GM18499 (cell line): ENCODE measurements around the gene CDHR5.
"Not testable (repeated sequence)": the region's sequence is repeated elsewhere in the genome, so short reads cannot be mapped to it uniquely, and the experiment has no call there.

Experiments used
- ATAC-seq: cut with Tn5 transposase; IDR thresholded peaks from one replicate; pipeline ENCODE4 v1.9.1; 2021; ENCODE audit warnings: moderate number of reproducible peaks; ENCODE audit not compliant: insufficient read depth, unreplicated experiment

CDHR5 gene

GRCh38 chr11:592501-592900, 32.3 kb downstream of the CDHR5 start:
- no peak for ATAC-seq

DNA sequence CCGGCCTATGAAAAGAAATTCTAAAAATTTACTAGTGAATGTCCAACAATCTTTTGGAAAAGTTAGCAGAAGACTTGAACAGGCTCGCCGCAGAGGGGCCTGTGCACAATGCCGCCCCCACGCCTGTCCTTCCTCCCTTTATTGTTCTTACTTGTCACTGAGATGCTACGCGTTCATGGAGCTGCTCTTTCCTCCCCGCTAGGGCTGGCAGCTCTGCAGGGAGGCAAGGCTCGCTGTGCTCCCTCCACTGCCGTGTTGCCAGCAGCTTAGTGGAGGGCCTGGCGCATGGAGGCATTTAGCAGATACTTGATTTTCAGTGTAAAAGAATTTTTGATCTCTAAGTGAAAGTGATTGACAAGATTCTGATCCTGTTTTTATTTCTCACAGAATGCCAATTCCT, 33.8 kb downstream of the CDHR5 start:
- ATAC-seq = no peak

DNA sequence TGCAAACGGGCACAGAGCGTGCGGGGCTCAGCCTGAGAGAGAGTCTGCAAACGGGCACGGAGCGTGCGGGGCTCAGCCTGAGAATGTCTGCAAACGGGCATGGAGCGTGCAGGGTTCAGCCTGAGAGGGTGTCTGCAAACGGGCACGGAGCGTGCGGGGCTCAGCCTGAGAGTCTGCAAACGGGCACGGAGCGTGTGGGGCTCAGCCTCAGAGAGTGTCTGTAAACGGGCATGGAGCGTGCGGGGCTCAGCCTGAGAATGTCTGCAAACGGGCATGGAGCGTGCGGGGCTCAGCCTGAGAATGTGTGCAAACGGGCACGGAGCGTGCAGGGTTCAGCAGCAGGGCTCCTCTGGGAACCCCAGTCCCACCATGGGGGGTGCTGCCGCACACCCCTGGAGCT, 35.0 kb downstream of the CDHR5 start:
- ATAC-seq = no peak

- ATAC-seq = no peak
Observed at GRCh38 chr11:587978-588380, 36.8 kb downstream of the CDHR5 start.

DNA sequence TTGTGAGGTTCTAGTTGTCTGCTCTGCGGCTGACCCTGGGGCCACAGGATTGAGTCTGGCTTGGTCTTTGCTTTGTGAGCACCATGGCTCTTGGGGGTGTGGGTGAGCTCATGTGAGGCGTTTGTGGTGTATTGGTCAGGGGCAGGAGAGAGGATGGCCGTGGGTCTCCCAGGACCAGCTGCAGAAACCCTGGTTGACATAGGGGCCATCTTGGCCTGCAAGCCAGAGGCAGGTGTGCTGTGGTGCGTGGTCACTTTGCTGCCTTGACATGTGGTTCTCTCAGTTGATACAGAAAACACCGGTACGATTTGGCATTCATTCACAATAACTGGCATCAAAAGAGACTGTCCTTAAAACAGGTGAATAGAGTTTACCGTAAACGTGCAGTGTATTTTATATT, 37.2 kb downstream of the CDHR5 start:
- ATAC-seq = no peak

DNA sequence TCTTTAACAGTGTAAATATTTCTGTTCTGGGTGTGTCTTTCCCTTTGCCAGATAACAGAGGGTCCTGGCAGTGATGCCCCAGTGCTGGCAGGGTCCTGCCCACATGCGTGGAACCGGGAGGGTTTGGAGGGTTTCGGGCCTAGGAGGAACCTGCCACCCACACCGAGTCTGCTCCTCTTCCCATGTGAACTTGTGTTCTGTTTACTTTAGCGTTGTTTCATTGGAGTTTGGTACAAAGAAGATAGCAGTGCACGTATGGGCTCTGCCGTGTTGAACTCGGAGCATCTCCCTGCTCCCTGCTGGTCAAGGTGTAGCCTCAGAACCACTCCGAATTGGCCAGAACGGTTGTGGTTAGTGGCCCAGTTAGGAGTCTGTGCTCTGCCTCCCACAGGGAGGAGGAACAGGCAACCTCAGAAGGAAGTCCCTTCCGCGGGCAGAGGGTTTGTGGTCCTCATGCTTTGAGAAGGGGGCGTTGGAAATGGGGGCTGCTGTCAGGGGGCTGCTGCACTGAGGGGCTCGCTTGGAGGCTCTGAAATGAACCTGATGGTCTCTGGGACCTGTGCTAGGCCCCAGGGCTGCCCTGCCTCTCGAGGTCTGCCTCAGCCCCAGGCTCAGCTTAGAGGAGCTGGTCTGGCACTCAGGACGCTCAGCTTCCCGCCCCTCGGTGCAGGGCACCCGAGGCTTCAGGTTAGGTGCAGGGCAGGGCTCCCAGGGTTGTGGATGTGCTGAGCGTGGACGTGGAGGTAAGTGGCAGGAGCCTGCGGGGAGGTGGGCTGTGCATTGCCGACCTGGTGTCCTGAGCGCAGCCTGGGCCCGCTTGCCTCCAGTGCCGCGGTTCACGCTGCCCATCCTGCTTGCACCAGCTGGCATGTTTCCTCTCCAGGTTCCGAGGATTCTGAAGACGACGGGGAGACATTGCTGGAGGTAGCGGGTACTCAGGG, 38.1 kb downstream of the CDHR5 start:
- no peak for ATAC-seq

GRCh38 chr11:584287-584686, 40.5 kb downstream of the CDHR5 start:
- ATAC-seq = no peak

- ATAC-seq = no peak
Observed at GRCh38 chr11:581752-582151, 43.0 kb downstream of the CDHR5 start.

DNA sequence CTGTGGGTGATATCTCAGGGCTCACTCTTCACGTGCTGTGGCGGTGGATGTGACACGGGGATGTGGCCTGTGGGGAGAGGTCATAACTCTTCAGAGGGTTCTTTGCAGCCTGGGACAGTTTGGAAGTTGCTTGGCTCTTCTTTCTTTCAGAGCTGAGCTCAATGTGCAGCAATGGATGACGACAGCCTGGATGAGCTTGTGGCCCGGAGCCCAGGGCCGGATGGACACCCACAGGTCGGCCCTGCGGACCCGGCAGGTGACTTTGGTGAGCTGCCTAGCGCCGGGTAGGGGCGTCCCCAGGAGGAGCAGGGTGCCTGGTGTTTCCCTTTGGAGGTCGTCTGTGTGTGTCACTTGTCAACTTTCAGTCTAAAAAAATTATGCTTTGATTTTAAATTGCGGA, 43.4 kb downstream of the CDHR5 start:
- no peak for ATAC-seq

DNA sequence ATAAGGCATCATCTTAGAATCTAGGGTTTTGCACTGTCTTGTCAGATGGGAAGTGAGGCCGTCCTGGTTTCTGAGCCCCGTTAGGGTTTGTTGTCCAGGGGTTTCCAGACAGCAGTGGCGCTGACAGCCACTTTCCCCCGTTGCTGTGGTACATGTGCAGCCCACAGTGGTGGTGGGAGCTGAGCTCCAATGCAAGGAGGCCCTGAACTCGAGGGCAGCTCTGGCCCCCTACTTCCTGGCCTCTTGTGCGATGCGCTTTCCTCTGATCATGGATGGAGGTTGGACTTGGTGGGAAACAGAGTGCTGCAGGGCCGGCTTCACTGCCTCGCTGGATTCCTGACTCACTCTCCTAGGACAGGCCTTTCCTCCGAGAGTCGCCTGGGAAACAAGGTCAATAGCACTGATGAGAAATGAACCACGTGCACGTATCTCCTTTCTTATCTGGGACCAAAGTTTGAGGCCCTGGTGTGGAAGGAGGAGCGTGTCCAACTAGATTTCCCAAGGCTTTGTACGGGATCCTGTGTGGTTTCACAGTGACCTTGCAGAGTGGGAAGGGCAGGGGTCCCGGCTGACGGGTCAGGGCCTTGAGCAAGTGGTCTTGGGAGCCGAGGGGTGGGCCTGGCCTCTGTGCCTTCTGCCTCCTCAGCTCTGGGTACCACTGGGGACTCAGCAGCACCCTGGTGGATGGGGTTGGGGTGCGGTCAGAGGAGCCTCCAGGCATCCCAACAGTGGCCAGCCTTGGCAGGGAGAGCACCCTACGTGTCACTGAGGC, 44.7 kb downstream of the CDHR5 start:
- ATAC-seq = no peak

DNA sequence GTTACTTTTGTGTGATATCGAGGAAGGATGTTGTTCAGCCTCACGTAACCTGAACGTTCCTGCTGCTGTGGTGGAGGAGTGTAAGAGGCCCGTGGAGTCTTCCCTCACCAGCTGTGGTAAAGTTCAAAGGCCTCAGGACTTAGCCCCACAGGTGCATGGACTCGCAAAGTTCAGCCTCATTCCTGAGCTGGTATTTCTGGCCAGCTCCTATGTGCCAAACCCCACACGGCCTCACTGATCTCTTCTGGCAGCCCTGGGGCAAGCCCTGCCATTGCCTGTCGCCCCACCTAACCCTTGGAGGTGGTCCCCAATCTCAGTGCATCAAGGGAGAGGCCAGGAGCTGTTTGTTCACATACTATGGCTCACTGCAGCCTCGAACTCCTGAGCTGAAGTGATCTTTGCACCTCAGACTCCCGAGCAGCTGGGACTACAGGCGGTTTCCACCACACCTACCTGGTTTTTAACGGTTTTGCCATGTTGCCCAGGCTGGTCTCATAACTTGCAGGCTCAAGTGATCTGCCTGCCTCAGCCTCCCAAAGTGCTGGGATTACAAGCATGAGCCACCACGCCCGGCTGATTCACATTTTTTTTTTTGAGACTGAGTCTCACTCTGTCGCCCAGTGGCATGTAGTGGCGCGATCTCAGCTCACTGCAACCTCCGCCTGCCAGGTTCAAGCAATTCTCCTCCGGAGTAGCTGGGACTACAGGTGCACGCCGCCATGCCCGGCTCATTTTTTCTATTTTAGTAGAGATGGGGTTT, 46.3 kb downstream of the CDHR5 start:
- ATAC-seq = no peak

GRCh38 chr11:577611-577894, 47.2 kb downstream of the CDHR5 start:
- no peak for ATAC-seq

DNA sequence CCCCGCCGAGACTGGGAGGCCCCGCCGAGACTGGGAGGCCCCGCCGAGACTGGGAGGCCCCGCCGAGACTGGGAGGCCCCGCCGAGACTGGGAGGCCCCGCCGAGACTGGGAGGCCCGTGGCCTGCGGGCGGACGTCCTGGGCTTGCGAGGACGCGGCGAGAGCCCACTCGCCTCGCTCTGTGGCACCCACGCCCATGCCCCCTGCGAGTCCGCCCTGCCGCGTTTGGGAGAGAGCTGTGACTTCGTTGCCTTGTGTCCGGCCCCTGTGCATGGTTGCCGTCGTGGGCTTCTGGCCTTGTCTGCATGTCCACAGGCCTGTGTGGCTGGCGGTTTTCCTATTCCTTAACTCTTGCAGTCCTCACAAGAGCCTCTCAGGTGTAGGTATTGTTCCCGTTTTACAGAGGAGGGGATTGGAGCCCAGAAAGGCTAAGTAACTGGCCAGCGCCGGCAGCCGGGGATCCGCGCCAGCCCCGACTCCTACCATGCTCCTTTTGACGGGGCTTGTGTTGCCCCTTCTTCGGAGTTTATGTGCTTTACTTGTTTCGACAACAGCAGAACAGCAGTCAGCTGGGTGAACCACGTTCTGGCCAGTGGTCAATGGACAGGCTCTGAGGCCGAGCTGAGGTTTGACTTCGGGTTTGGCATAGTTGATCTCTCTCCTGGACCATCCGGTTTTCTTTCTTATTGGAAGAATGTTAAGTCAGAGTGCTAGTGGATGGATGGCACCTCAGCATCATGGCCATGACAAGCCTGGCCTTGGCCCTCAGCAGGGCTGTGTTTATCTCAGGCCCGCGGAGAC, 47.7 kb downstream of the CDHR5 start:
- ATAC-seq = no peak

GRCh38 chr11:575996-576768, 48.6 kb downstream of the CDHR5 start, which contains the start of gene PHRF1:
TSS of gene PHRF1 (plus strand) at chr11:576470. CDS start at chr11:581513, 5,043 bp downstream.
- ATAC-seq = peak; percentile 61

GRCh38 chr11:575313-575995, 49.3 kb downstream of the CDHR5 start:
- no peak for ATAC-seq

GRCh38 chr11:574632-575312, 50.0 kb downstream of the CDHR5 start:
- ATAC-seq = no peak

DNA sequence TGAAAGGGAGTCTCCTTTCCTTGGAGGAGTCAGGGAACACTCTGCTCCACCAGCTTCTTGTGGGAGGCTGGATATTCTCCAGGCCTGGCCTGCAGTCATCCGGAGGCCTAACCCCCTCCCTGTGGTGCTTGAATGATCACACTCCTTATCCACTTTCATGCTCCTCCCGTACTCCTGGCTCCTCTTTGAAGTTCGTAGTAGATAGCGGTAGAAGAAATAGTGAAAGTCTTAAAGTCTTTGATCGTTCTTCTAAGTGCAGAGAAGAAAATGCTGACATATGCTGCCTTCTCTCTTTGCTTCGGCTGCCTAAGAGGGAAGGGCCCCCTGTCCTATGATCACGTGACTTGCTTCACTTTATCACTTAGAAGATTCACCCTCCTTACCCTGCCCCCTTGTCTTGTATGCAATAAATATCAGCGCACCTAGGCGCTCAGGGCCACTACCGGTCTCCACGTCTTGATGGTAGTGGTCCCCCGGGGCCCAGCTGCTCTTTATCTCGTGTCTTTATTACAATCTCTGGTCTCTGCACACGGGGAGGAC, 50.7 kb downstream of the CDHR5 start:
- ATAC-seq = not testable (repeated sequence)
